Prostate gland (tissue), 2 donors: ENCODE measurements around the gene APOBEC3F. TPM values are rescaled to one million over a fixed set of nuclear protein-coding genes. Genes with fewer than 3 reads are reported as not detected.

Experiments used
- DNase-seq: peaks from one replicate; pipeline ENCODE4 v3.0.0-alpha.2; 2019; ENCODE audit warnings: low spot score
- H3K27ac ChIP-seq, 2 donors: fragments of 200-600 bp; sonication (generic); 2 replicates each; pipeline ENCODE4 v1.5.1; 2017 to 2019
- H3K27me3 ChIP-seq: fragments of 200-600 bp; sonication (generic); replicated peaks from 2 replicates; pipeline ENCODE4 v1.5.1; 2019; ENCODE audit not compliant: insufficient read depth
- H3K36me3 ChIP-seq, 2 donors: fragments of 200-600 bp; sonication (generic); 1 replicate in 1 of 2; 2 replicates in 1 of 2; pipeline versions ENCODE4 v1.5.1 to v1.8.1; 2017 to 2019
- H3K4me1 ChIP-seq: fragments of 200-600 bp; sonication (generic); replicated peaks from 2 replicates; pipeline ENCODE4 v1.5.1; 2019
- H3K4me3 ChIP-seq, 2 donors: fragments of 200-600 bp; sonication (generic); 2 replicates each; pipeline ENCODE4 v1.5.1; 2017 to 2019
- H3K9me3 ChIP-seq: fragments of 200-600 bp; sonication (generic); 2 replicates; pipeline ENCODE4 v1.5.1; 2017
- CTCF ChIP-seq, 4 experiments: fragments of 200-600 bp in 2 of 4; fragments of 450-650 bp in 2 of 4; sonication (generic) in 2 of 4; IDR thresholded peaks; 1 replicate in 3 of 4; 2 replicates in 1 of 4; pipeline ENCODE4 v1.5.1; 2016 to 2019; ENCODE audit warnings: antibody characterized with exemption in 4 of 4, mild to moderate bottlenecking in 2 of 4, moderate library complexity in 2 of 4
- POLR2A ChIP-seq: fragments of 450-650 bp; IDR thresholded peaks from one replicate; pipeline ENCODE4 v1.6.1; 2016; ENCODE audit warnings: antibody characterized with exemption, mild to moderate bottlenecking
- POLR2AphosphoS5 ChIP-seq: sonication (generic); formaldehyde crosslinking; IDR thresholded peaks from one replicate; pipeline ENCODE4 v1.6.1; 2017; ENCODE audit warnings: antibody characterized with exemption
- WGBS: methylation state at CpG from one replicate; pipeline ENCODE4 v1.1.5; 2018; 5-methylcytosine and 5-hydroxymethylcytosine counted together
- intact Hi-C: fragments of 100-400 bp; cut with DNase I; formaldehyde crosslinking; loops from one replicate; pipeline ENCODE4 v1.14.2; 2022
- total RNA-seq, 2 donors: library from RNA; depleted of rRNA; stranded (reverse); fragments of >200 nt; gene quantifications; one replicate each; pipeline ENCODE4 v1.1.0, GENCODE V29; 2016

APOBEC3F gene
- total RNA-seq, 2 donors from 2014 or later = 4.4 to 28.3 TPM

DNA sequence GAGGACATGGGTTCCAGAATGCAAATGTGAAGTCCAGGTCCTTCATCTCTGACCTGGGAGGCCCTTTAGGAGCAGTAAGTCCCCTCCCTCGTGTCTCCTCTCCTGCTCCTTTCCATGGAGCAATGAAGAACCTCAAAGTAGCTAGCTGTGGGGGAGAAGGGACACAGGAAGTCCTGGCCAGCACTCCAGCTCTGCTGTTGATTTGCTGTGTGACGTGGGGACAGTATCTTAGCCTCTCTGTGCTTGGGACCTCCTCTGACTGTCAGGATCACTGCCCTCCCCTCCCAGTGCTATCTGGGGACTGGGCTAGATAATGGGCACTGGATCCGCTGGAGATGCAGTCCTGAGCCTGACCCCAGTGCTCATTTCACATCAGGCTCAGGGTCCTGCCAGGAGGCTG lies 55.3 kb downstream of the APOBEC3F start:
- TF ChIP-seq CTCF (IDR thresholded peaks at IDR 0.05) = no peak
- TF ChIP-seq POLR2A = no peak
- TF ChIP-seq POLR2AphosphoS5 = no peak
- intact Hi-C loops = no loop called here
- WGBS = 92% methylated on average over 3 of the region's 3 CpGs
- H3K4me1 ChIP-seq = no peaks in the 10 kb centered on the region
- H3K27me3 ChIP-seq = no peaks in the 10 kb centered on the region
- H3K4me3 ChIP-seq = no peak overlapping the region
- no peaks in the 10 kb centered on the region for H3K9me3 ChIP-seq
- DNase-seq = no peak
- H3K36me3 ChIP-seq = no peaks in the 10 kb centered on the region
- H3K27ac ChIP-seq = no peak overlapping the region

- Histone ChIP-seq H3K4me1 (no peaks in the 10 kb centered on the region), H3K9me3 (no peaks in the 10 kb centered on the region), H3K27ac (peak within 1 kb of the TSS; percentile 19 to 42), H3K27me3 (no peaks in the 10 kb centered on the region), H3K36me3 (no peaks in the 10 kb centered on the region), H3K4me3 (no peak within 1 kb of the TSS)
- 63% methylated on average over 9 of the region's 9 CpGs for WGBS
- peak; percentile 21 for DNase-seq
- intact Hi-C loops = no loop called here
- no peak for TF ChIP-seq CTCF (IDR thresholded peaks at IDR 0.05)
- TF ChIP-seq POLR2AphosphoS5 = no peak
- no peak for TF ChIP-seq POLR2A
Measured at GRCh38 chr22:39097098-39098020, 56.7 kb downstream of the APOBEC3F start, which contains the start of gene APOBEC3H. Gene APOBEC3H, plus strand, starts transcription at chr22:39097244. Its CDS starts 3,035 bp downstream, at chr22:39100279.

DNA sequence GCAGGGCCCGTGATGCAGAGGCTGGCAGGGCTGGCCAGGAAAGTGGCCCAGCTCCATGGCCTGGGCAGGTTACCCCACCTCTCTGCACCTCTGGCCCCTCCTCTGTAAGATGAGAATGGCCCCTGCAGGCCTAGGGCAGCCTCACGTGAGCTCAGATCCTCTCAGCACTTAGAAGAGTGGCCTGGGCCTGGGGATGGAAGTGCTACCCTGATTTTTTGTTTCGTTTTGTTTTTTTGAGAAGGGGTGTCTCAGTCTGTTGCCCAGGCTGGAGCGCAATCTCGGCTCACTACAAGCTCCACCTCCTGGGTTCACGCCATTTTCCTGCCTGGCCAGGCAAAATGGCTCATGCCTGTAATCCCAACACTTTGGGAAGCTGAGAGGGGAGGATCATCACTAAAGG lies 57.4 kb downstream of the APOBEC3F start:
- DNase-seq = no peak
- Histone ChIP-seq H3K4me1 (no peaks in the 10 kb centered on the region), H3K27me3 (no peaks in the 10 kb centered on the region), H3K36me3 (no peaks in the 10 kb centered on the region), H3K9me3 (no peaks in the 10 kb centered on the region), H3K4me3 (no peak overlapping the region), H3K27ac (no peak overlapping the region)
- WGBS = 53% methylated on average over 6 of the region's 6 CpGs
- TF ChIP-seq POLR2AphosphoS5 (no peak), POLR2A (no peak), CTCF (IDR thresholded peaks at IDR 0.05) (no peak)
- intact Hi-C loops = no loop called here

DNA sequence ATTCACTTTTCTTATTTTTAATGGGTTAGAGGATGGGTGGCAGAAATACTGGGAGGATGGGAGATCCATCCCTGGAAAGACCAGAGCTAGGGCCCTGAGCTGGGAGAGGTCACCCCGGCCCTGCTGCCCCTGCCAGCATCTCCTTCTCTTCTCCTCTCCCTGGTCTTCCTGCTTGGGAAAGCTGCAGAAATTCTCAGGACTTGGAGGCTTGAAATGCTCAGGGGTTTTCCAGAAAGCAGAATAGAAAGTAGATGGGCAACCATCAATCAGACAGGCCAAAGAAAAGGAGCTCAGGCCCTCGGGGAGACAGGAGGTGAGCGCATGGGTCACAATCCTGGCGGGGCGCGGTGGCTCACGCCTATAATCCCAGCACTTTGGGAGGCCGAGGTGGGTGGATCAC lies 57.9 kb downstream of the APOBEC3F start:
- Histone ChIP-seq H3K27me3 (no peaks in the 10 kb centered on the region), H3K4me3 (no peak overlapping the region), H3K36me3 (no peaks in the 10 kb centered on the region), H3K27ac (no peak overlapping the region), H3K9me3 (no peaks in the 10 kb centered on the region), H3K4me1 (no peaks in the 10 kb centered on the region)
- no peak for DNase-seq
- TF ChIP-seq POLR2AphosphoS5 (no peak), CTCF (IDR thresholded peaks at IDR 0.05) (no peak), POLR2A (no peak)
- intact Hi-C loops = no loop called here
- 82% methylated on average over 8 of the region's 8 CpGs for WGBS

DNA sequence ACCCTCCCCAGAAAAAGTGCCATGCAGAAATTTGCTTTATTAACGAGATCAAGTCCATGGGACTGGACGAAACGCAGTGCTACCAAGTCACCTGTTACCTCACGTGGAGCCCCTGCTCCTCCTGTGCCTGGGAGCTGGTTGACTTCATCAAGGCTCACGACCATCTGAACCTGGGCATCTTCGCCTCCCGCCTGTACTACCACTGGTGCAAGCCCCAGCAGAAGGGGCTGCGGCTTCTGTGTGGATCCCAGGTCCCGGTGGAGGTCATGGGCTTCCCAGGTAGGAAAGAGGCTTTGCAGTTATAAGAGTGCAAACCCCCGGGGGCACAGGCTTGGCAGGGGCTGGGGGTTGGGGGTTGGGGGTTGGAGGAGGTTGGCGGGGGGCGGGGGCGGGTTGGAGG lies 60.6 kb downstream of the APOBEC3F start:
- Histone ChIP-seq H3K9me3 (no peaks in the 10 kb centered on the region), H3K36me3 (no peaks in the 10 kb centered on the region), H3K4me3 (no peak overlapping the region), H3K27ac (no peak overlapping the region), H3K27me3 (no peaks in the 10 kb centered on the region), H3K4me1 (no peaks in the 10 kb centered on the region)
- WGBS = 85% methylated on average over 11 of the region's 13 CpGs
- no peak for TF ChIP-seq CTCF (IDR thresholded peaks at IDR 0.05)
- TF ChIP-seq POLR2A = no peak
- no peak for TF ChIP-seq POLR2AphosphoS5
- no peak for DNase-seq
- intact Hi-C loops = no loop called here
